HG03280 (cell line): ENCODE measurements around the gene CLDN6.

Experiments used
- ATAC-seq: cut with Tn5 transposase; IDR thresholded peaks from one replicate; pipeline ENCODE4 v1.9.1; 2021; ENCODE audit warnings: mild to moderate bottlenecking, moderate library complexity; ENCODE audit not compliant: unreplicated experiment

The CLDN6 gene

GRCh38 chr16:3015865-3016521 lies 2.0 kb downstream of the CLDN6 start:
- no peak for ATAC-seq

- ATAC-seq = no peak
These were observed 3.0 kb downstream of the CLDN6 start for GRCh38 chr16:3014971-3015370.

GRCh38 chr16:3013998-3014690 lies 3.8 kb downstream of the CLDN6 start:
- no peak for ATAC-seq

GRCh38 chr16:3013491-3013951 lies 4.5 kb downstream of the CLDN6 start:
- ATAC-seq = no peak

- ATAC-seq = no peak
These were observed 5.1 kb downstream of the CLDN6 start, which contains the start of gene CLDN9 for GRCh38 chr16:3012828-3013420. CLDN9 (plus strand) TSS chr16:3012923; CDS start chr16:3013363, 440 bp downstream.

- no peak for ATAC-seq
These were observed 5.7 kb downstream of the CLDN6 start for GRCh38 chr16:3012246-3012645.

- ATAC-seq = no peak
These were observed 7.5 kb downstream of the CLDN6 start for GRCh38 chr16:3010510-3010909.

GRCh38 chr16:3009568-3010390 lies 8.2 kb downstream of the CLDN6 start:
- no peak for ATAC-seq

- no peak for ATAC-seq
These were observed 9.3 kb downstream of the CLDN6 start for GRCh38 chr16:3008690-3009037.

GRCh38 chr16:3007957-3008689 lies 9.9 kb downstream of the CLDN6 start:
- ATAC-seq = no peak

GRCh38 chr16:3007059-3007956 lies 10.7 kb downstream of the CLDN6 start:
- ATAC-seq = no peak

GRCh38 chr16:3004781-3005284 lies 13.2 kb downstream of the CLDN6 start:
- no peak for ATAC-seq

GRCh38 chr16:3004319-3004718 lies 13.7 kb downstream of the CLDN6 start:
- ATAC-seq = peak; percentile 16

- peak; percentile 97 for ATAC-seq
These were observed 14.3 kb downstream of the CLDN6 start for GRCh38 chr16:3003582-3004270.

GRCh38 chr16:3001316-3001715 lies 16.7 kb downstream of the CLDN6 start:
- no peak for ATAC-seq

- no peak for ATAC-seq
These were observed 17.4 kb downstream of the CLDN6 start for GRCh38 chr16:3000540-3000939.

- no peak for ATAC-seq
These were observed 18.1 kb downstream of the CLDN6 start for GRCh38 chr16:2999929-3000328.

- ATAC-seq = no peak
These were observed 21.7 kb downstream of the CLDN6 start for GRCh38 chr16:2996298-2996697.
